HG03565 (cell line): ENCODE data around the gene RIMBP2.

Experiments
- ATAC-seq: cut with Tn5 transposase; IDR thresholded peaks from one replicate; pipeline ENCODE4 v1.9.1; 2021; ENCODE audit warnings: mild to moderate bottlenecking, moderate library complexity; ENCODE audit not compliant: unreplicated experiment

The RIMBP2 gene

GRCh38 chr12:130434560-130434959 lies 281.5 kb downstream of the RIMBP2 start:
- no peak for ATAC-seq

- no peak for ATAC-seq
These were observed 282.3 kb downstream of the RIMBP2 start for GRCh38 chr12:130433834-130434233.

- no peak for ATAC-seq
These were observed 282.7 kb downstream of the RIMBP2 start for GRCh38 chr12:130433411-130433810.

GRCh38 chr12:130431176-130431575 lies 284.9 kb downstream of the RIMBP2 start:
- no peak for ATAC-seq

- no peak for ATAC-seq
These were observed 286.2 kb downstream of the RIMBP2 start for GRCh38 chr12:130429656-130430505.

- no peak for ATAC-seq
These were observed 288.0 kb downstream of the RIMBP2 start for GRCh38 chr12:130428116-130428515.

GRCh38 chr12:130427381-130427887 lies 288.7 kb downstream of the RIMBP2 start:
- ATAC-seq: no peak

GRCh38 chr12:130425698-130426245 lies 290.3 kb downstream of the RIMBP2 start:
- no peak for ATAC-seq

- ATAC-seq: no peak
These were observed 291.0 kb downstream of the RIMBP2 start for GRCh38 chr12:130424858-130425697.

- no peak for ATAC-seq
These were observed 291.9 kb downstream of the RIMBP2 start for GRCh38 chr12:130423991-130424857.

GRCh38 chr12:130423136-130423535 lies 293.0 kb downstream of the RIMBP2 start:
- no peak for ATAC-seq

GRCh38 chr12:130422676-130423075 lies 293.4 kb downstream of the RIMBP2 start:
- no peak for ATAC-seq

GRCh38 chr12:130421896-130422295 lies 294.2 kb downstream of the RIMBP2 start:
- no peak for ATAC-seq

GRCh38 chr12:130420071-130420470 lies 296.0 kb downstream of the RIMBP2 start:
- no peak for ATAC-seq

GRCh38 chr12:130419116-130419515 lies 297.0 kb downstream of the RIMBP2 start:
- no peak for ATAC-seq

GRCh38 chr12:130418251-130418650 lies 297.8 kb downstream of the RIMBP2 start:
- no peak for ATAC-seq

GRCh38 chr12:130414381-130414780 lies 301.7 kb downstream of the RIMBP2 start:
- ATAC-seq: no peak

GRCh38 chr12:130413909-130414308 lies 302.2 kb downstream of the RIMBP2 start:
- no peak for ATAC-seq

GRCh38 chr12:130412384-130412783 lies 303.7 kb downstream of the RIMBP2 start:
- ATAC-seq: no peak

GRCh38 chr12:130405332-130405731 lies 310.8 kb downstream of the RIMBP2 start:
- no peak for ATAC-seq
